DND-41 (cell line): ENCODE measurements around the gene FARP2.

Experiments
- EZH2 ChIP-seq: IDR thresholded peaks from 3 replicates; pipeline ENCODE4 v1.6.1; 2012; ENCODE audit warnings: borderline replicate concordance, low read depth, mild to moderate bottlenecking, moderate library complexity, low read length, inconsistent platforms; ENCODE audit not compliant: severe bottlenecking
- TF ChIP-seq, protein P1 (sequence below): IDR thresholded peaks from 2 replicates; pipeline ENCODE4 v1.5.1; 2012; ENCODE audit warnings: borderline replicate concordance, low read length, moderate library complexity, mild to moderate bottlenecking; ENCODE audit not compliant: poor library complexity, severe bottlenecking; ENCODE audit errors: extremely low read depth

- TF ChIP-seq, protein P1, sequence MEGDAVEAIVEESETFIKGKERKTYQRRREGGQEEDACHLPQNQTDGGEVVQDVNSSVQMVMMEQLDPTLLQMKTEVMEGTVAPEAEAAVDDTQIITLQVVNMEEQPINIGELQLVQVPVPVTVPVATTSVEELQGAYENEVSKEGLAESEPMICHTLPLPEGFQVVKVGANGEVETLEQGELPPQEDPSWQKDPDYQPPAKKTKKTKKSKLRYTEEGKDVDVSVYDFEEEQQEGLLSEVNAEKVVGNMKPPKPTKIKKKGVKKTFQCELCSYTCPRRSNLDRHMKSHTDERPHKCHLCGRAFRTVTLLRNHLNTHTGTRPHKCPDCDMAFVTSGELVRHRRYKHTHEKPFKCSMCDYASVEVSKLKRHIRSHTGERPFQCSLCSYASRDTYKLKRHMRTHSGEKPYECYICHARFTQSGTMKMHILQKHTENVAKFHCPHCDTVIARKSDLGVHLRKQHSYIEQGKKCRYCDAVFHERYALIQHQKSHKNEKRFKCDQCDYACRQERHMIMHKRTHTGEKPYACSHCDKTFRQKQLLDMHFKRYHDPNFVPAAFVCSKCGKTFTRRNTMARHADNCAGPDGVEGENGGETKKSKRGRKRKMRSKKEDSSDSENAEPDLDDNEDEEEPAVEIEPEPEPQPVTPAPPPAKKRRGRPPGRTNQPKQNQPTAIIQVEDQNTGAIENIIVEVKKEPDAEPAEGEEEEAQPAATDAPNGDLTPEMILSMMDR: no peak
- no peak for TF ChIP-seq EZH2
These were observed 21.3 kb upstream of the FARP2 start for GRCh38 chr2:241334813-241335212.
